DND-41 (cell line): ENCODE measurements around the gene TH.

Experiments
- ATAC-seq: fragments of 200-7000 bp; cut with Tn5 transposase; 3 replicates; pipeline ENCODE4 v1.9.1; 2021; ENCODE audit warnings: low read depth; ENCODE audit not compliant: insufficient read depth
- DNase-seq: peaks from one replicate; pipeline ENCODE4 v3.0.0-alpha.2; 2020
- H2AFZ ChIP-seq: 2 replicates; pipeline ENCODE4 v1.6.0; 2012; ENCODE audit warnings: low read depth, low read length
- H3K27ac ChIP-seq: 2 replicates; pipeline ENCODE4 v1.5.1; 2012; ENCODE audit warnings: low read length, inconsistent platforms
- H3K27me3 ChIP-seq: fragments of 200-600 bp; sonication (generic); 2 replicates; pipeline ENCODE4 v1.6.0; 2012; ENCODE audit warnings: low read length, mild to moderate bottlenecking, inconsistent platforms; ENCODE audit not compliant: insufficient read depth, poor library complexity
- H3K36me3 ChIP-seq: 2 replicates; pipeline ENCODE4 v1.5.1; 2012; ENCODE audit warnings: low read length, inconsistent platforms; ENCODE audit not compliant: insufficient read depth
- H3K4me1 ChIP-seq: 2 replicates; pipeline ENCODE4 v1.5.1; 2012; ENCODE audit warnings: mild to moderate bottlenecking, low read length; ENCODE audit not compliant: insufficient read depth
- H3K4me2 ChIP-seq: 2 replicates; pipeline ENCODE4 v1.6.0; 2012; ENCODE audit warnings: mild to moderate bottlenecking, moderate library complexity, low read length, inconsistent platforms; ENCODE audit not compliant: insufficient read depth
- H3K4me3 ChIP-seq, 2 experiments: fragments of 200-600 bp in 1 of 2; shearing (Covaris generic) in 1 of 2; 2 replicates each; pipeline ENCODE4 v1.5.1; 2012 to 2016; ENCODE audit warnings: inconsistent platforms in 2 of 2, low read length in 2 of 2, mild to moderate bottlenecking in 2 of 2, low read depth in 1 of 2, moderate library complexity in 1 of 2
- H3K79me2 ChIP-seq: 2 replicates; pipeline ENCODE4 v1.6.0; 2012; ENCODE audit warnings: low read length, inconsistent platforms; ENCODE audit not compliant: insufficient read depth
- H3K9ac ChIP-seq: 2 replicates; pipeline ENCODE4 v1.6.0; 2012; ENCODE audit warnings: low read depth, mild to moderate bottlenecking, inconsistent platforms, low read length, moderate library complexity
- H3K9me3 ChIP-seq: 2 replicates; pipeline ENCODE4 v1.5.1; 2012; ENCODE audit warnings: low read length, moderate library complexity, mild to moderate bottlenecking, inconsistent platforms; ENCODE audit not compliant: insufficient read depth, severe bottlenecking
- H4K20me1 ChIP-seq: 2 replicates; pipeline ENCODE4 v1.6.0; 2012; ENCODE audit warnings: low read length; ENCODE audit not compliant: insufficient read depth
- EZH2 ChIP-seq: IDR thresholded peaks from 3 replicates; pipeline ENCODE4 v1.6.1; 2012; ENCODE audit warnings: borderline replicate concordance, low read depth, mild to moderate bottlenecking, moderate library complexity, low read length, inconsistent platforms; ENCODE audit not compliant: severe bottlenecking
- TF ChIP-seq, protein P1 (sequence below): IDR thresholded peaks from 2 replicates; pipeline ENCODE4 v1.5.1; 2012; ENCODE audit warnings: borderline replicate concordance, low read length, moderate library complexity, mild to moderate bottlenecking; ENCODE audit not compliant: poor library complexity, severe bottlenecking; ENCODE audit errors: extremely low read depth

TH gene

DNA sequence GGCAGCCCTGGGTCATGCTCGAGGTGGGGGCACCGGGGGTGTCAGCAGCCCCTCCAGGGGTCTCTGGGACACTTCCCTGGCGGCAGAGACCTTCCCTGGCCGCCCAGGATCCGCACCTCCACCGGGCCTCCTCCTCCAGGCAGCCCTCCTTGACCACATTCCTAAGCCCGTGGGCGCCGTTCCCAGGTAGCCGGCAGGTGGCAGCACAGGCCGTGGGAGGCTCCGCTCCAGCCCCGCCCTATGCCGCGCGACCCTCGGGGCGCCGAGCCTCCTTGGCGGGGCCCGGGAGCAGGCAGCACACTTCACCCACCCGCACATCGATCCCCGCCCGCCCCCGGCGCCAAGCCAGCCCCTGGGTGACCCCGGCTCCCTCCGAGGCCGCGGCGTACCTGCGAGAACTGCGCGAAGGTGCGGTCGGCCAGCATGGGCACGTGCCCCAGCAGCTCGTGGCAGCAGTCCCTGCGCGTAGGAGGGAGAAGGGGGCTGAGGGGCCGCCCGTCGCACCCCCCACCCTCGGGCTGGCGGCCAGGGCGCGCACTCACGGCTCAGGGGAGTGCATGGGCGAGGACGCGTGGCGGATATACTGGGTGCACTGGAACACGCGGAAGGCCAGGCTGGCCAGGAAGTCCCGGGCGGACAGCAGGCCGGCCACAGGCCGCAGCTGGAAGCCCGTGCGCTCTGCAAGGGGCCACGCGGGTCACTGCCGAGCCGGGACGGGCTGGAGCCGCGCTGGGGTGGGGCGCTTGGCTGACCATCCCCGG lies 5.3 kb downstream of the TH start:
- no peaks in the 10 kb centered on the region for H3K27me3 ChIP-seq
- no peaks in the 10 kb centered on the region for H3K4me1 ChIP-seq
- H3K27ac ChIP-seq, result no peak overlapping the region
- TF ChIP-seq, protein P1, sequence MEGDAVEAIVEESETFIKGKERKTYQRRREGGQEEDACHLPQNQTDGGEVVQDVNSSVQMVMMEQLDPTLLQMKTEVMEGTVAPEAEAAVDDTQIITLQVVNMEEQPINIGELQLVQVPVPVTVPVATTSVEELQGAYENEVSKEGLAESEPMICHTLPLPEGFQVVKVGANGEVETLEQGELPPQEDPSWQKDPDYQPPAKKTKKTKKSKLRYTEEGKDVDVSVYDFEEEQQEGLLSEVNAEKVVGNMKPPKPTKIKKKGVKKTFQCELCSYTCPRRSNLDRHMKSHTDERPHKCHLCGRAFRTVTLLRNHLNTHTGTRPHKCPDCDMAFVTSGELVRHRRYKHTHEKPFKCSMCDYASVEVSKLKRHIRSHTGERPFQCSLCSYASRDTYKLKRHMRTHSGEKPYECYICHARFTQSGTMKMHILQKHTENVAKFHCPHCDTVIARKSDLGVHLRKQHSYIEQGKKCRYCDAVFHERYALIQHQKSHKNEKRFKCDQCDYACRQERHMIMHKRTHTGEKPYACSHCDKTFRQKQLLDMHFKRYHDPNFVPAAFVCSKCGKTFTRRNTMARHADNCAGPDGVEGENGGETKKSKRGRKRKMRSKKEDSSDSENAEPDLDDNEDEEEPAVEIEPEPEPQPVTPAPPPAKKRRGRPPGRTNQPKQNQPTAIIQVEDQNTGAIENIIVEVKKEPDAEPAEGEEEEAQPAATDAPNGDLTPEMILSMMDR, result no peak
- no peak for TF ChIP-seq EZH2
- no peaks in the 10 kb centered on the region for H3K9me3 ChIP-seq
- H3K4me2 ChIP-seq, result no peak overlapping the region
- no peak overlapping the region for H3K4me3 ChIP-seq
- no peaks in the 10 kb centered on the region for H3K79me2 ChIP-seq
- DNase-seq (no peak), ATAC-seq (no peak)
- no peak overlapping the region for H2AFZ ChIP-seq
- no peaks in the 10 kb centered on the region for H3K36me3 ChIP-seq
- peaks cover 11% of the 10 kb centered on the region; the same call in 1 of the 2 replicates for H4K20me1 ChIP-seq
- no peak overlapping the region for H3K9ac ChIP-seq

DNA sequence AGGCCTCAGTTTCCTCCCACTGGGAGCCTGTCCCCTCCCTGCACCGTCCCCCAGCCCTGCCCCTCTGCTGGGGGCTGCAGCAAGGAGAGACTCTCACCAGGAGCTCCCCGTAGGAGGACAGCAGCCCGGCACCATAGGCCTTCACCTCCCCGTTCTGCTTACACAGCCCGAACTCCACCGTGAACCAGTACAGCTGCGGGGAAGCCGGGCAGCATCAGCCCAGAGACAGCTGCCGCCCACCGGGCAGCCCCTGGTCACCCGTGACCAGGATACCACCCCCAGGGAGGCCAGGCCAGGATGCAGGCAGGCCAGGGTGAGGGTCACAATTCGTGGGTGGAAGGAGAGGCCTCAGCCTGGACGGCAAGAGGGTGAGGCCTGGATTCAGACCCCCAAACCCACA lies 6.0 kb downstream of the TH start:
- H3K4me3 ChIP-seq, result no peak overlapping the region
- H3K4me1 ChIP-seq, result no peaks in the 10 kb centered on the region
- H2AFZ ChIP-seq, result no peak overlapping the region
- H3K4me2 ChIP-seq, result no peak overlapping the region
- no peak for ATAC-seq
- H3K9ac ChIP-seq, result no peak overlapping the region
- DNase-seq, result no peak
- no peaks in the 10 kb centered on the region for H3K36me3 ChIP-seq
- no peaks in the 10 kb centered on the region for H3K9me3 ChIP-seq
- no peaks in the 10 kb centered on the region for H3K79me2 ChIP-seq
- H3K27ac ChIP-seq, result no peak overlapping the region
- peaks cover 11% of the 10 kb centered on the region; the same call in 1 of the 2 replicates for H4K20me1 ChIP-seq
- TF ChIP-seq EZH2, result no peak
- TF ChIP-seq, protein P1, result no peak
- no peaks in the 10 kb centered on the region for H3K27me3 ChIP-seq

DNA sequence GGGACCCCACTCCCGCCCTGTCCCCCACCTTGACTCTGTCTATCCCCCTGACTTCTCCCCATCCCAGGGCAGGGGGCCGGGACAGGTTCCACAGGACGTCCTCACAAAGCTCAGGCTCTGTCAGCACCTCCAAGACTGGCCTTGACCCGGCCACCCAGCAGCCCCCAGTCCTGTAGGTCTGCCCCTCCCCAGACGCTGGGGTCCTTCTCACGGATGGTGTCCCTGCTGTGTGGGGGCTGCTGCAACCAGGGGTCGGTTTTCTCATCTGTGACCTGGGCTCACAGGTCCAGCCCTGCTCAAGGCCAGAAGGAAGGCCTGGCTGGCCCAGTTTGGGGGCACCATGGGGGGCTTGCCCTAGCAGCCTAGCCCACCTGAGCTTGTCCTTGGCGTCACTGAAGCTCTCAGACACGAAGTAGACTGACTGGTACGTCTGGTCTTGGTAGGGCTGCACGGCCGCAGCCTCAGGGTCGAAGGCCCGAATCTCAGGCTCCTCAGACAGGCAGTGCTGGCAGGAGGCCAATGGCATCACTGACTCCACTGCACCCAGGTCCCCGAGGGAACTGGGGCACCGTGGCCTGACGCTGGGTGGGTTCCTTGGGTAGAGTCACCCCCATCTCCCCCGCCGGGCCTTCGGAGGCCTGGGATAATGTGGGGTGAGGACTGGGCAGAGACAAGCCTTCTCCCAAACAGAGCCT lies 6.6 kb downstream of the TH start:
- no peak overlapping the region for H3K4me2 ChIP-seq
- no peak overlapping the region for H3K9ac ChIP-seq
- no peak overlapping the region for H3K27ac ChIP-seq
- no peaks in the 10 kb centered on the region for H3K36me3 ChIP-seq
- DNase-seq (no peak), ATAC-seq (no peak)
- peaks cover 11% of the 10 kb centered on the region; the same call in 1 of the 2 replicates for H4K20me1 ChIP-seq
- H2AFZ ChIP-seq, result no peak overlapping the region
- no peaks in the 10 kb centered on the region for H3K79me2 ChIP-seq
- TF ChIP-seq, protein P1, result no peak
- TF ChIP-seq EZH2, result no peak
- no peaks in the 10 kb centered on the region for H3K4me1 ChIP-seq
- H3K9me3 ChIP-seq, result no peaks in the 10 kb centered on the region
- no peak overlapping the region for H3K4me3 ChIP-seq
- no peaks in the 10 kb centered on the region for H3K27me3 ChIP-seq
